Endodermal cell (in vitro differentiated cells): ENCODE data around the gene PDIA2. TPM values are rescaled to one million over a fixed set of nuclear protein-coding genes. Genes with fewer than 3 reads are reported as not detected.

ENCODE experiments used
- DNase-seq: peaks from one replicate; pipeline ENCODE4 v3.0.0-alpha.2; 2017
- H3K27ac ChIP-seq: 2 replicates; pipeline ENCODE4 v1.5.1; 2013; ENCODE audit warnings: mild to moderate bottlenecking, low read depth, low read length, moderate library complexity
- H3K27me3 ChIP-seq: 2 replicates; pipeline ENCODE4 v1.6.1; 2013; ENCODE audit warnings: mild to moderate bottlenecking, low read length, moderate library complexity; ENCODE audit not compliant: insufficient read depth, control insufficient read depth, poor library complexity, severe bottlenecking
- H3K36me3 ChIP-seq: 2 replicates; pipeline ENCODE4 v1.7.0; 2013; ENCODE audit warnings: mild to moderate bottlenecking, low read length, moderate library complexity; ENCODE audit not compliant: control insufficient read depth, insufficient read depth
- H3K4me1 ChIP-seq: one replicate; pipeline ENCODE4 v1.7.0; 2013; ENCODE audit warnings: low read length; ENCODE audit not compliant: control insufficient read depth, insufficient read depth
- H3K4me3 ChIP-seq: 2 replicates; pipeline ENCODE4 v1.5.1; 2013; ENCODE audit warnings: mild to moderate bottlenecking, low read length, moderate library complexity
- H3K9ac ChIP-seq: 2 replicates; pipeline ENCODE4 v1.6.1; 2013; ENCODE audit warnings: mild to moderate bottlenecking, low read length, moderate library complexity; ENCODE audit not compliant: poor library complexity, severe bottlenecking; ENCODE audit errors: extremely low read depth
- H3K9me3 ChIP-seq: 2 replicates; pipeline ENCODE4 v1.6.1; 2013; ENCODE audit warnings: mild to moderate bottlenecking, low read length, moderate library complexity; ENCODE audit not compliant: control insufficient read depth
- H3K27ac Mint-ChIP-seq: 2 replicates; pipeline ENCODE4 v1.8.0; 2020; ENCODE audit warnings: mixed read lengths
- H3K27me3 Mint-ChIP-seq: 2 replicates; pipeline ENCODE4 v1.8.0; 2021; ENCODE audit warnings: mild to moderate bottlenecking, mixed read lengths; ENCODE audit not compliant: insufficient read depth
- H3K36me3 Mint-ChIP-seq: 2 replicates; pipeline ENCODE4 v1.8.0; 2020; ENCODE audit warnings: low read depth, mixed read lengths
- H3K4me1 Mint-ChIP-seq: 2 replicates; pipeline ENCODE4 v1.8.0; 2020; ENCODE audit warnings: mixed read lengths
- H3K4me3 Mint-ChIP-seq: 2 replicates; pipeline ENCODE4 v1.8.0; 2020; ENCODE audit warnings: mild to moderate bottlenecking, moderate library complexity, mixed read lengths
- H3K9me3 Mint-ChIP-seq: 2 replicates; pipeline ENCODE4 v1.8.0; 2020; ENCODE audit warnings: mild to moderate bottlenecking, mixed read lengths
- CTCF ChIP-seq: fragments of 200-600 bp; sonication (generic); conservative IDR thresholded peaks from 2 replicates; pipeline ENCODE4 v1.5.0; 2021; ENCODE audit warnings: antibody characterized with exemption, mild to moderate bottlenecking
- WGBS, 2 experiments: methylation state at CpG; one replicate each; pipeline versions ENCODE4 v1.1.5 to v1.1.7; 2013; ENCODE audit warnings: missing lambda C conversion rate in 2 of 2, mixed read lengths in 1 of 2; ENCODE audit not compliant: insufficient coverage in 1 of 2, insufficient read length in 1 of 2; 5-methylcytosine and 5-hydroxymethylcytosine counted together
- total RNA-seq, 2 donors: library from RNA; stranded (reverse); fragmentation: NEBNext Ultra II Directional in 1 of 2; extraction: Animal tissue kit (Norgen Biotek cat#: 25700) in 1 of 2; gene quantifications; 2 replicates in 1 of 2; 3 replicates in 1 of 2; pipeline ENCODE4 v1.2.1, GENCODE V29; 2021

PDIA2 gene
- total RNA-seq, 2 donors from 2014 or later: 2.9 to 9.9 TPM

- Histone ChIP-seq H3K27me3 (no peaks in the 10 kb centered on the region), H3K27ac (no peak overlapping the region), H3K4me3 (no peak overlapping the region), H3K4me1 (peaks cover 3% of the 10 kb centered on the region), H3K9me3 (no peaks in the 10 kb centered on the region), H3K36me3 (peaks cover 20% of the 10 kb centered on the region), H3K9ac (no peak overlapping the region)
- H3K27me3 Mint-ChIP-seq: no peaks in the 10 kb centered on the region
- no peak for TF ChIP-seq CTCF
- peaks cover 8% of the 10 kb centered on the region for H3K9me3 Mint-ChIP-seq
- H3K36me3 Mint-ChIP-seq: peaks cover 27% of the 10 kb centered on the region
- H3K27ac Mint-ChIP-seq: no peak overlapping the region
- DNase-seq: peak; percentile 39
- H3K4me1 Mint-ChIP-seq: no peaks in the 10 kb centered on the region
- H3K4me3 Mint-ChIP-seq: no peak overlapping the region
- WGBS, 2 experiments: 96 to 98% methylated on average over 15 to 32 of the region's 48 CpGs
Observed at GRCh38 chr16:285146-286055, 2.4 kb downstream of the PDIA2 start.

GRCh38 chr16:286491-287297, 3.7 kb downstream of the PDIA2 start:
- peaks cover 8% of the 10 kb centered on the region for H3K9me3 Mint-ChIP-seq
- Histone ChIP-seq H3K27me3 (no peaks in the 10 kb centered on the region), H3K27ac (no peak overlapping the region), H3K9me3 (no peaks in the 10 kb centered on the region), H3K9ac (no peak overlapping the region), H3K4me1 (peaks cover 3% of the 10 kb centered on the region), H3K4me3 (no peak overlapping the region), H3K36me3 (peaks cover 20% of the 10 kb centered on the region)
- no peak for TF ChIP-seq CTCF
- no peak overlapping the region for H3K4me3 Mint-ChIP-seq
- H3K36me3 Mint-ChIP-seq: peaks cover 34% of the 10 kb centered on the region
- no peak for DNase-seq
- no peaks in the 10 kb centered on the region for H3K27me3 Mint-ChIP-seq
- H3K4me1 Mint-ChIP-seq: no peaks in the 10 kb centered on the region
- no peak overlapping the region for H3K27ac Mint-ChIP-seq
- 95% methylated on average over 17 to 22 of the region's 22 CpGs for WGBS, 2 experiments

GRCh38 chr16:287298-287811, 4.4 kb downstream of the PDIA2 start:
- Mint-ChIP-seq H3K27ac (no peak overlapping the region), H3K27me3 (no peaks in the 10 kb centered on the region), H3K36me3 (peaks cover 35% of the 10 kb centered on the region), H3K4me1 (no peaks in the 10 kb centered on the region), H3K9me3 (peaks cover 8% of the 10 kb centered on the region), H3K4me3 (no peak overlapping the region)
- Histone ChIP-seq H3K9me3 (no peaks in the 10 kb centered on the region), H3K4me1 (no peaks in the 10 kb centered on the region), H3K27me3 (no peaks in the 10 kb centered on the region), H3K27ac (no peak overlapping the region), H3K4me3 (no peak overlapping the region), H3K9ac (no peak overlapping the region), H3K36me3 (peaks cover 23% of the 10 kb centered on the region)
- TF ChIP-seq CTCF: no peak
- WGBS, 2 experiments: 92 to 98% methylated on average over 7 to 16 of the region's 16 CpGs
- no peak for DNase-seq
